ENCODE measurements around the gene PRPF8. TPM values are rescaled to one million over a fixed set of nuclear protein-coding genes. Genes with fewer than 3 reads are reported as not detected.

PRPF8 gene
- total and polyA plus RNA-seq, 3 donors from 2014 or later, result 307 to 325 (median 315) TPM

- H3K36me3 ChIP-seq (ENCODE audit: low read depth, missing control alignments), result no peaks in the 10 kb centered on the region
- whole genome bisulfite sequencing, 2 donors, result 0% methylated on average over 6 to 68 of the region's 77 CpGs
- intact Hi-C loops (cut with DNase I; ENCODE audit: low total_unique reads), result loop anchor here (5.0 kb wide), 1 partner anchor 52 kb away; no protein-coding TSS in a partner anchor
- H3K27ac ChIP-seq, result peak overlapping the region; percentile 83 to 93
- H3K4me3 ChIP-seq, result peak overlapping the region; percentile 71 to 72
- peaks cover 28% of the 10 kb centered on the region for H3K4me1 ChIP-seq
- TF ChIP-seq CTCF (IDR thresholded peaks at IDR 0.05) (peak; percentile 13 to 29 (median 16)), POLR2A (IDR thresholded peaks at IDR 0.05) (no peak)
- DNase-seq, result peak; percentile 97
- H3K9me3 ChIP-seq, result no peaks in the 10 kb centered on the region
- no peaks in the 10 kb centered on the region for H3K27me3 ChIP-seq
These were observed 55.7 kb downstream of the PRPF8 start for GRCh38 chr17:1628856-1629503.

GRCh38 chr17:1627982-1628855, 56.4 kb downstream of the PRPF8 start, which contains the start of gene SLC43A2:
Gene SLC43A2 (minus strand): TSS chr17:1628834. CDS start chr17:1627874, 960 bp downstream.
- Histone ChIP-seq H3K9me3 (no peaks in the 10 kb centered on the region), H3K27ac (peak within 1 kb of the TSS; percentile 83 to 93), H3K4me3 (peak within 1 kb of the TSS; percentile 71 to 72), H3K4me1 (peaks cover 28% of the 10 kb centered on the region), H3K27me3 (no peaks in the 10 kb centered on the region), H3K36me3 (ENCODE audit: low read depth, missing control alignments) (no peaks in the 10 kb centered on the region)
- intact Hi-C loops (cut with DNase I; ENCODE audit: low total_unique reads), result loop anchor here (5.0 kb wide), 1 partner anchor 51 kb away; no protein-coding TSS in a partner anchor
- no peak for TF ChIP-seq POLR2A (IDR thresholded peaks at IDR 0.05)
- no peak for TF ChIP-seq CTCF (IDR thresholded peaks at IDR 0.05)
- WGBS, 2 donors, result 0 to 1% methylated on average over 62 to 80 of the region's 95 CpGs
- peak; percentile 89 for DNase-seq

- WGBS, 2 donors, result 19 to 20% methylated on average over 3 to 37 of the region's 39 CpGs
These were observed 57.3 kb downstream of the PRPF8 start for GRCh38 chr17:1627182-1627981.

More at GRCh38 chr17:1627182-1627981, 57.3 kb downstream of the PRPF8 start:
- no peaks in the 10 kb centered on the region for H3K27me3 ChIP-seq
- peaks cover 28% of the 10 kb centered on the region for H3K4me1 ChIP-seq
- intact Hi-C loops (cut with DNase I; ENCODE audit: low total_unique reads), result loop anchor here (5.0 kb wide), 1 partner anchor 50 kb away; no protein-coding TSS in a partner anchor
- TF ChIP-seq POLR2A (IDR thresholded peaks at IDR 0.05) (no peak), CTCF (IDR thresholded peaks at IDR 0.05) (no peak)
- H3K4me3 ChIP-seq, result peak overlapping the region; percentile 71 to 72
- H3K36me3 ChIP-seq (ENCODE audit: low read depth, missing control alignments), result no peaks in the 10 kb centered on the region
- no peaks in the 10 kb centered on the region for H3K9me3 ChIP-seq
- H3K27ac ChIP-seq, result peak overlapping the region; percentile 83 to 93
- peak; percentile 45 for DNase-seq
